Brain microvascular endothelial cell (primary cell): ENCODE results near the gene TUBA3C.
"Not testable (repeated sequence)": the region's sequence is repeated elsewhere in the genome, so short reads cannot be mapped to it uniquely, and the experiment has no call there.

Experiments
- DNase-seq: peaks from one replicate; pipeline ENCODE4 v3.0.0-alpha.2; 2020
- H3K27ac ChIP-seq: fragments of 250-450 bp; sonication (Bioruptor Pico); 2 replicates; pipeline ENCODE4 v1.5.1; 2020; ENCODE audit warnings: mild to moderate bottlenecking, moderate library complexity
- H3K27me3 ChIP-seq: fragments of 250-450 bp; sonication (Bioruptor Pico); replicated peaks from 2 replicates; pipeline ENCODE4 v1.5.1; 2020; ENCODE audit warnings: mild to moderate bottlenecking
- H3K36me3 ChIP-seq: fragments of 250-450 bp; sonication (Bioruptor Pico); replicated peaks from 2 replicates; pipeline ENCODE4 v1.5.1; 2020; ENCODE audit warnings: mild to moderate bottlenecking
- H3K4me3 ChIP-seq: 2 replicates; pipeline ENCODE4 v1.5.1; 2011; ENCODE audit warnings: low read depth, mild to moderate bottlenecking, control low read depth, low read length, moderate library complexity
- CTCF ChIP-seq: IDR thresholded peaks from 2 replicates; pipeline ENCODE4 v1.5.1; 2011; ENCODE audit warnings: low read depth, mild to moderate bottlenecking, moderate library complexity, low read length, control low read depth, inconsistent platforms; ENCODE audit errors: missing control alignments
- in situ Hi-C: cut with HindIII; loops from 2 replicates; pipeline ENCODE4 v1.10.0; 2017; ENCODE audit warnings: low sequenced_read_pairs, low pct_ligation_motif_present

TUBA3C gene

DNA sequence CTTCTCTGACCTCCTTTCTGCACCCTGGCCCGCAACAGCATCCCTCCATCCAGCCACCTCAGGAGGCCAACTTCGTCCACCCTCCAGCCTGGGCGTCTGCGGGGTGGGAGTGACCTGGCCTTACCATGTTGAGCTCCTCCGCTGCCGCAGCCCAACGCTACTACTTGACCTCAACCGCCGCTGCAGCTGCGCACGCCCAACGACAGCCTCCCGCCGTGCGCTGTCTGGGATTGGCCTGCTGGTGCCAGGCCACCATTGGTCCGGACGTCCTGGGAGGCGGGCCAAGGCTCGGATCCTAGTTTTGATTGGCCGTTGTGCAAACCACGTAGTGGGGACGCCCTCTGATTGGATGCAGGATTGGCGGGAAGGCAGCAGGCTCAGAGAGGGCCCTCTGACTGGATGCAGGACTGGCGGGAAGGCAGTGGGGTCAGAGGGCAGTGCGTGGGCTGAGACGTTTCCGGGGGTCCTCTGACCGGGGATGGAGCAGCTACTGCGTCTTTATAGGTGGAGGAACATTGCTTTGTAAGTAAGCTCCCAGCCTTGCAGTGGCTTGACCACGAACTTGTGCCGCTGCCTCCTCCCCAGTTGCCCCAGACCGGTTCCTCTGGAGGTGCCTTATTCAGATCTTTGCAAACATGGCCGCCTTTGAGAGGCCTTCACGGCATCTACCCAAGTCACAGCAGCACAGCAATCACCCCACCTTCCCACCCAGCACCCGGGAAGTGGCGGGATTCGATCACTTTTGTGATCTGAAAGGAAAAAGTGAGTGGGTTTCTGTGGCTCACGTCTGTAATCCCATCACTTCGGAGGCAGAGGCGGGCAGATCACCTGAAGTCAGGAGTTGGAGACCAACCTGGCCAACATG lies at the start of gene TUBA3C:
Gene TUBA3C, minus strand, starts transcription at position 204 of the 865 bp plus-strand sequence. Its CDS starts 77 bp downstream, at position 127.
- no peaks in the 10 kb centered on the region for H3K36me3 ChIP-seq
- TF ChIP-seq CTCF = no peak
- DNase-seq = no peak
- in situ Hi-C loops = no loop called here
- H3K4me3 ChIP-seq = no peak within 1 kb of the TSS
- no peaks in the 10 kb centered on the region for H3K27me3 ChIP-seq
- H3K27ac ChIP-seq = no peak within 1 kb of the TSS

DNA sequence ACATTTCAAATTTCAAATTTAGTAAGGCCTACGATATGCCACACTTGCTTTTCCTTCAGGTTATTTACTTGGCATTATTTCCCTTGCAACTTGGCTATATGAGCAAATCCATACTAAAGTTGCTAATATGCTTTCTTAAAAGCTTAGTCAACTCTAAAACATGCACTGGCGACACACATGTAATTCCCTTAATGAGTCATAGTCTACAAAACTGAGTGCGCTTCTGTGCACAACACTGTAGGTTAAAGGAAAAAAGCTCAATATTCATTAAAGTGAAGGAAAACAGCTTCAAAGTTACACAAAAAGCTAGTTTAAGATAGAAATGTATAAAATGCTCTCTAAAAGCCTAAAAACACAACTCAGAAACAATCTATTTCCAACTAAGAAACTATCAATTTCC lies 25.8 kb upstream of the TUBA3C start:
- H3K27me3 ChIP-seq, in situ Hi-C loops, DNase-seq, H3K27ac ChIP-seq, H3K36me3 ChIP-seq, H3K4me3 ChIP-seq: not testable (repeated sequence)

DNA sequence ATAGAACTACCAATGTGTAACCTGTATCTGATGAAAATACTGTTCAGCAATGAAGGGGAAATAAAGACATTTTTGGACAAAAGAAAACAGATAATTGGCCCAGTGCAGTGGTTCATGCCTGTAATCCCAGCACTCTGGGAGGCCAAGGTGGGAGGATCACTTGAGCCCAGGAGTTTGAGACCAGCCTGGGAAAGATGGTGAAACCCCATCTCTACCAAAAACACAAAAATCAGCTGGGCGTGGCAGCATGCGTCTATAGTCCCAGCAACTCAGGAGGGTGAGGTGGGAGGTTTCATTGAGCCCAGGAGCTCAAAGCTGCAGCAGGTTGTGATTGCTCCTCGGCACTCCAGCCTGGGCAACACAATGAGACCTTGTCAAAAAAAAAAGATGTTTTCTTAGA lies 11.0 kb upstream of the TUBA3C start:
- DNase-seq, H3K27me3 ChIP-seq, H3K4me3 ChIP-seq, H3K36me3 ChIP-seq, in situ Hi-C loops, H3K27ac ChIP-seq: not testable (repeated sequence)

DNA sequence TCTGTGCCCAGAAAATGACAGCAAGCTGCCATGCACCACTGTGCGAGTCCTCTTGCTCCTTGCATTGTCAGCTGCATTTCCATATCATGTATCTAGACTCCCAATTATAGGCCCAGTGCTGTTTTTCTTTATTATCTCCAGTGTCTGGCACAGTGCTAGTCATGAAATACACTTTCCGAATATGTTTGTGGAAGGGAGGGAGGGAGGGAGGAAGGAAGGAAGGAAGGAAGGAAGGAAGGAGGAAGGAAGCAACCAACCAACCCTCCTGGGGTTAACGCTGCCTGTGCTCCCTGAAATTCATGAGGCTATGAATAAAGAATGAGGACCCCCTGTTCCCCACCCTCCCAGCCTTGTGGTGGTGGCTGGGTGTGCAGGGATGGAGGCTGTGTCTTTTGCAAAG lies 8.3 kb upstream of the TUBA3C start:
- DNase-seq, in situ Hi-C loops, H3K27me3 ChIP-seq, H3K4me3 ChIP-seq, H3K27ac ChIP-seq, H3K36me3 ChIP-seq: not testable (repeated sequence)

DNA sequence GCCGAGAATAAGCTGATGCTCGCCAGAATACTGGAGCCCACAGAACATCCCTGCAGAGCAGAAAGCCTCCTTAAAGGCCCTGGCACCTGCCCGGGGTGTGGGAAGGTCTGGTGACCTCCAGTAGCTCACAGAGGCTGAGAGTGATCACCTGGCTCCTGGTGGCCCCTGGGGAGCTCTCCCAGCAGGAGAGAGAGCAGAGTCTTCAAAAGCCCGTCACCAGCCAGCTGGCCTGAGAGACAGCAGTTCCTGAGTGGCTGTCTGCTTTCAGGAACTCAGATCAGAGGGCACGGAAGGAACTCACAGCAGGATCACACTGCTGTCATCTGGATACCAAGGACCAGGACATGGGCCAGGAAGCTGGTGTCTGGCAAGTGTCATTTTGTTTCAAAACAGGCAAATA lies 7.7 kb upstream of the TUBA3C start:
- in situ Hi-C loops, DNase-seq, H3K27ac ChIP-seq: not testable (repeated sequence)

DNA sequence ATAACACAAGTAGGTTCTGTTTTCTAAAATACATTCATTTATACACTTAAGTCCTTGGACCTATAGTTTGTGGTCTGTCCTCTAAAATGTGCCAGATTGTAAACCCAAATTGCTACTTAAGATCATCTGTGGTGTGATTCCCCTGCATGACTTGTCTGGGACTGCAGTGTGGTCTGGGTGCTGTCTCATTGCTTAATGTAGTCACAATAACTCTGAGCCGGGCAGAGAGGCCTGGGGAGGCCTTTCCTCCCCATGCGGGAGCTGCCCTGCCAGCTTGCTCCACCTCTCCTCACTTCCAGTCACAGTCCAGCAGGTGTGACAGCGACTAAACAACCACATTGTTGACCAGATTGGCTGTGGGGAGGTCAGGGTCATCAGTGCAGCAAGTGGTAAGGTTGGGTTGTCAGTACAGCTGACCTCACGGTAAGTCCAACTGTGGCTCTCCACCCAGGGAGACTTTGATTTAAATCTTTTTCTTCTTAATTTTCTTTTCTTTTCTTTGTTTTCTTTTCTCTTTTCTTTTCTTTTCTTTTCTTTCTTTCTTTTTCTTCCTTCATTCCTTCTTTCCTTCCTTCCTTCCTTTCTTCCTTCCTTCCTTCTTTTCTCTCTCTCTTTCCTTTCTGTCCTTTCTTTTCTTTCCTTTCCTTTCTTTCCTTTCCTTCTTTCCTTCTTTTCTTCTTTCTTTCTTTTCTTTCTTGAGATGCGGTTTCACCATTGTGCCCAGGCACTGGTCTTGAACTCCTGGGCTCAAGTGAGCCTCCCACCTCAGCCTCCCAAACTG lies 4.4 kb upstream of the TUBA3C start:
- no peak for DNase-seq
- H3K36me3 ChIP-seq = no peaks in the 10 kb centered on the region
- TF ChIP-seq CTCF = no peak
- H3K27ac ChIP-seq = no peak overlapping the region
- no peaks in the 10 kb centered on the region for H3K27me3 ChIP-seq
- no peak overlapping the region for H3K4me3 ChIP-seq
- in situ Hi-C loops = no loop called here

More for the DNA sequence above, 7.7 kb upstream of the TUBA3C start:
- H3K27me3 ChIP-seq, H3K4me3 ChIP-seq, H3K36me3 ChIP-seq: not testable (repeated sequence)

DNA sequence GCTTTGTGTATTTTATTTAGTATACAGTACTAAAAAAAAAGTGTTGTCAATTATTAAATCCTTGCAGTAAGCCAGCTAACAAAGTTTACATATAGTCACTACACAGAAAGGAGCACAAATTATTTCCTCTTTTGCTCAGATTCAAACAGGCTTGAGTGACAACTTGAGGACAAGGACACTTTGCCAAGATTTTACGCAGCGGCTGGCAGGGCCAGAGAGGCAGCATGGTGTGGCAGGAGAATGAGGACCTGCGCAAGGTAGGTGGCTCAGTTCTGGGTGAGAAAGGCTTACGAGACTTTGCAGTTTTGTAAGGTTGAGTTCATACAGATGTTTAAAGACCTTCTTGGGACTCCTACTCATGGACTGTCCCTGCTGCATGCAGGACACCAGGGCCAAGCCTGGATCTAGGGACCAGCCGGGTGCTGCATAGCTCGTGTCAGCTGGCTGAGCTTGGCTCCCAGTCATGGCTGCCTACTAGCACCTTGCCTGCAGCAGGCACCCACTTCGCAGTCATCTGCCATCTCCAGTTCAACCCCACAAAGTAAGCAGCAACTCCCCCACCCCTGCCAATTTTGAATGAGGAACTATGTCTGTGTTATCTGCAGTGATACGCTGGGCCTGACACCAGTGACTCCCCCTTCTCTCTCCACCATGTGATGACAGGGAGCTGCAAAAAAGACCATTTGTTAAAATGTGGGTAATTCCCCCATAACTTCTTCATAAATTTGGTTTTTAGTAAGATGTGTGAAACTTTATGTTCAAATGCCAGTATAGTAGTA lies 3.7 kb upstream of the TUBA3C start:
- no peak for TF ChIP-seq CTCF
- in situ Hi-C loops = no loop called here
- no peak for DNase-seq
- Histone ChIP-seq H3K27ac (no peak overlapping the region), H3K36me3 (no peaks in the 10 kb centered on the region), H3K4me3 (no peak overlapping the region), H3K27me3 (no peaks in the 10 kb centered on the region)
